GM12878 (cell line): ENCODE results near the gene ARSI. TPM values are rescaled to one million over a fixed set of nuclear protein-coding genes. Genes with fewer than 3 reads are reported as not detected.

Experiments
- ATAC-seq: fragments of 200-7000 bp; cut with Tn5 transposase; 3 replicates; pipeline ENCODE4 v1.9.1; 2020; ENCODE audit warnings: mild to moderate bottlenecking, moderate library complexity
- BruUV-seq: library from RNA; stranded (reverse); fragments of 400-500 nt; replicated peaks from 2 replicates; lab custom pipeline; 2021; lab: Mats Ljungman, UMichigan
- CTCF ChIA-PET: fragments of 300-600 bp; sonication (Branson Sonifier 250); formaldehyde crosslinking; extraction: SDS; loops from one replicate; lab custom pipeline; 2021; ENCODE audit warnings: inconsistent platforms; lab: Yijun Ruan, JAX
- POLR2A ChIA-PET: fragments of 350-600 bp; formaldehyde crosslinking; extraction: SDS; loops from one replicate; lab custom pipeline; 2021; ENCODE audit warnings: inconsistent platforms; lab: Charles Lee
- RAD21 ChIA-PET: fragments of 300-600 bp; sonication (Branson Sonifier 250); formaldehyde crosslinking; loops from one replicate; lab custom pipeline; 2023; ENCODE audit warnings: antibody characterized with exemption; ENCODE audit not compliant: unreplicated experiment; lab: Charles Lee
- SMC1A ChIA-PET: fragments of 300-600 bp; sonication (Branson Sonifier 250); formaldehyde crosslinking; loops from one replicate; lab custom pipeline; 2023; ENCODE audit not compliant: unreplicated experiment, uncharacterized antibody; lab: Charles Lee
- DNase-seq: peaks from one replicate; pipeline ENCODE4 v3.0.0-alpha.2; 2011; ENCODE audit warnings: low read depth, low spot score
- FAIRE-seq: peaks from 3 replicates; lab custom pipeline; 2011; peaks lifted over from hg19 to GRCh38; lab: Jason Lieb, UNC
- H2AFZ ChIP-seq: 2 replicates; pipeline ENCODE4 v1.6.0; 2011; ENCODE audit warnings: low read depth, low read length, control low read depth; ENCODE audit not compliant: control insufficient read depth
- H3K27ac ChIP-seq: 2 replicates; pipeline ENCODE4 v1.5.1; 2011; ENCODE audit warnings: control low read depth; ENCODE audit not compliant: control insufficient read depth, insufficient read depth
- H3K27me3 ChIP-seq, 2 experiments: replicated peaks in 1 of 2; 2 replicates each; pipeline versions ENCODE4 v1.6.0 to v1.6.1; 2011; ENCODE audit warnings: low read length in 1 of 2; ENCODE audit not compliant: control insufficient read depth in 2 of 2, insufficient read depth in 2 of 2
- H3K36me3 ChIP-seq, 2 experiments: 2 replicates each; pipeline ENCODE4 v1.5.1; 2011; ENCODE audit warnings: low read length in 1 of 2; ENCODE audit not compliant: control insufficient read depth in 2 of 2, insufficient read depth in 2 of 2
- H3K4me1 ChIP-seq: 2 replicates; pipeline ENCODE4 v1.6.1; 2011; ENCODE audit warnings: mild to moderate bottlenecking, low read length, moderate library complexity, mixed read lengths; ENCODE audit not compliant: control insufficient read depth, insufficient read depth
- H3K4me2 ChIP-seq: 2 replicates; pipeline ENCODE4 v1.6.0; 2011; ENCODE audit warnings: control low read depth; ENCODE audit not compliant: control insufficient read depth, insufficient read depth
- H3K4me3 ChIP-seq: fragments of 200-600 bp; sonication (generic); 2 replicates; pipeline ENCODE4 v1.5.1; 2016
- H3K79me2 ChIP-seq: 2 replicates; pipeline ENCODE4 v1.6.0; 2011; ENCODE audit warnings: low read length; ENCODE audit not compliant: control insufficient read depth, insufficient read depth
- H3K9ac ChIP-seq: 2 replicates; pipeline ENCODE4 v1.8.0; 2011; ENCODE audit warnings: low read length, control low read depth, mixed read lengths; ENCODE audit not compliant: control insufficient read depth, insufficient read depth
- H3K9me3 ChIP-seq: replicated peaks from 3 replicates; pipeline ENCODE4 v1.5.1; 2011; ENCODE audit warnings: mild to moderate bottlenecking, low read length; ENCODE audit not compliant: control insufficient read depth, insufficient read depth
- H4K20me1 ChIP-seq: 2 replicates; pipeline ENCODE4 v1.6.0; 2011; ENCODE audit not compliant: control insufficient read depth, insufficient read depth
- BMI1 ChIP-seq: fragments of 450-650 bp; IDR thresholded peaks from 2 replicates; pipeline ENCODE4 v1.6.1; 2016; ENCODE audit warnings: mild to moderate bottlenecking, moderate library complexity, borderline replicate concordance
- BRCA1 ChIP-seq: IDR thresholded peaks from 2 replicates; pipeline ENCODE4 v1.6.1; 2011; ENCODE audit warnings: low read depth, low read length, improper control_type of control experiment
- CHD1 ChIP-seq: IDR thresholded peaks from 2 replicates; pipeline ENCODE4 v1.6.1; 2012; ENCODE audit warnings: low read depth, low read length, improper control_type of control experiment
- FOXK2 ChIP-seq: fragments of 450-650 bp; IDR thresholded peaks from 2 replicates; pipeline ENCODE4 v1.6.1; 2017; ENCODE audit warnings: mild to moderate bottlenecking, moderate library complexity
- RAD21 ChIP-seq: IDR thresholded peaks from 2 replicates; pipeline ENCODE4 v1.6.1; 2011; ENCODE audit warnings: mild to moderate bottlenecking, low read depth, low read length, moderate library complexity; ENCODE audit not compliant: insufficient read depth
- RUNX3 ChIP-seq: IDR thresholded peaks from 2 replicates; pipeline ENCODE4 v1.6.1; 2012; ENCODE audit warnings: low read length, inconsistent platforms
- SPI1 ChIP-seq: IDR thresholded peaks from 2 replicates; pipeline ENCODE4 v1.6.1; 2011; ENCODE audit warnings: low read depth, mild to moderate bottlenecking, low read length, moderate library complexity, borderline replicate concordance; ENCODE audit not compliant: insufficient read depth
- STAT1 ChIP-seq: fragments of 450-650 bp; conservative IDR thresholded peaks from 2 replicates; pipeline ENCODE4 v1.6.1; 2014; ENCODE audit warnings: antibody characterized with exemption, mild to moderate bottlenecking
- SUZ12 ChIP-seq: fragments of 200-600 bp; sonication (generic); IDR thresholded peaks from one replicate; pipeline ENCODE4 v1.6.1; 2018; ENCODE audit warnings: antibody characterized with exemption, mild to moderate bottlenecking; ENCODE audit not compliant: unreplicated experiment
- YBX1 ChIP-seq: fragments of 450-650 bp; IDR thresholded peaks from 2 replicates; pipeline ENCODE4 v1.6.1; 2016; ENCODE audit warnings: antibody characterized with exemption
- ZNF384 ChIP-seq: IDR thresholded peaks from 2 replicates; pipeline ENCODE4 v1.6.1; 2012; ENCODE audit warnings: low read depth, mild to moderate bottlenecking, low read length, improper control_type of control experiment, borderline replicate concordance
- WGBS: methylation state at CpG from one replicate; pipeline ENCODE4 v1.1.6; 2016; ENCODE audit warnings: low lambda C conversion rate; ENCODE audit not compliant: insufficient replicate concordance, insufficient coverage; ENCODE audit errors: missing lambda C conversion rate; 5-methylcytosine and 5-hydroxymethylcytosine counted together
- in situ Hi-C: fragments of 300-500 bp; cut with MboI; formaldehyde crosslinking; loops from 9 replicates; pipeline ENCODE4 v1.14.3; 2018; ENCODE audit warnings: mixed read lengths
- intact Hi-C: fragments of 100-400 bp; cut with micrococcal nuclease; formaldehyde crosslinking; loops from one replicate; pipeline ENCODE4 v1.14.2; 2022; ENCODE audit not compliant: unreplicated experiment
- polyA plus RNA-seq, 11 experiments: library from polyadenylated mRNA; depleted of rRNA in 4 of 11; unstranded in 6 of 11; stranded (reverse) in 5 of 11; fragments of >200 nt; fragmentation: Nextera tagmentation in 4 of 11; fragmentation: Illumina TruSeq in 1 of 11; extraction: Ambion mirVana in 4 of 11; extraction: Trizol in 1 of 11; gene quantifications; 1 replicate in 1 of 11; 2 replicates in 10 of 11; pipeline versions ENCODE4 v1.2.1 to v1.2.3, GENCODE V29; 2011 to 2016; ENCODE audit warnings: inconsistent platforms in 2 of 11, missing spikeins in 2 of 11, low read depth in 1 of 11
- total RNA-seq, 4 experiments: library from RNA; depleted of rRNA in 3 of 4; stranded (reverse); fragments of >200 nt in 3 of 4; fragmentation: Illumina TruSeq in 1 of 4; extraction: Trizol in 1 of 4; gene quantifications; 2 replicates each; pipeline versions ENCODE4 v1.2.1 to v1.2.3, GENCODE V29; 2013 to 2021
- TF ChIP-seq, protein P1 (sequence below): fragments of 450-650 bp; IDR thresholded peaks from 2 replicates; pipeline ENCODE4 v1.6.1; 2017; ENCODE audit warnings: mild to moderate bottlenecking
- TF ChIP-seq, protein P2 (sequence below): fragments of 450-650 bp; IDR thresholded peaks from 2 replicates; pipeline ENCODE4 v1.6.1; 2017; ENCODE audit warnings: mild to moderate bottlenecking, moderate library complexity

Gene ARSI
- total and polyA plus RNA-seq, 10 of the 15 experiments (the other 5 are each of a cell fraction or from before 2014, with no cell fraction given), result not detected

DNA sequence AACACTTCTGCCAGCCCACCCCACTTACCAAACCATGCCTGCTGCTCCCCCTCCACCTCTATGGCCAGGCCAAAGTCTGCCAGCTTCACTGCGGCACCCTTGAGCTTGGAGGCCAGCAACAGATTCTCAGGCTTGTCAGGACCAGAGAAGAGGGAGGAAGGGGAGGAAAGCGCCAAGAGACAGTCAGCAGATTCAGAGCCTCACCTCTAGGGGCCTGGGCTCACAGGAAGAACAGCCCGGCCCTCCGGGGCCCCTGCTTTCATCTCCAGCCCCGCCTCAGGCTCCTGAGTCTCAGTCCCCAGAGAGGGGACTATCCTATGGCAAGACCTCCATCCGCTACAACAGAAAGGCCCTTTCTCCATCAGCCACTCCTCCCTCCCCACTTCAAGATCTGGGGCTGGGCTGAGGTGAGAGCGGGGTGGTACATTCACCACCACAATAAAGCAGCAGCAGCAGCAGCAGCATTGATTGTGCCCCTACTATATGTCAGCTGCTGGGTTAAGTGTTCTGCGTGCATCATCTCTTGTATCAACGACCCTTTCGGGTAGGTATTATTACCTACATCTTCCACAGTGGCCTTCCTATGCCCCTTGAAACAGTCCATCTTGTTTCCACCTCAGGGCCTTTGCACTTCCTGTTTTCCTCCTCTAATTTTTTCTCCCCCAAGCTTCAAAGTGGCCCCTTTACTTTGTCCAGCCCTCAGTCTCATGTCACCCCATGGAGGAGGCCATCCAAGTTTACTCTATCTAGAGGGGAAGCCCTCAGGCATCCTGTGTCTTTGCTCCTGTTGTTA, 49.1 kb downstream of the ARSI start:
- DNase-seq, result no peak
- WGBS, result 32% methylated on average over 10 of the region's 10 CpGs
- in situ Hi-C loops, result no loop called here

DNA sequence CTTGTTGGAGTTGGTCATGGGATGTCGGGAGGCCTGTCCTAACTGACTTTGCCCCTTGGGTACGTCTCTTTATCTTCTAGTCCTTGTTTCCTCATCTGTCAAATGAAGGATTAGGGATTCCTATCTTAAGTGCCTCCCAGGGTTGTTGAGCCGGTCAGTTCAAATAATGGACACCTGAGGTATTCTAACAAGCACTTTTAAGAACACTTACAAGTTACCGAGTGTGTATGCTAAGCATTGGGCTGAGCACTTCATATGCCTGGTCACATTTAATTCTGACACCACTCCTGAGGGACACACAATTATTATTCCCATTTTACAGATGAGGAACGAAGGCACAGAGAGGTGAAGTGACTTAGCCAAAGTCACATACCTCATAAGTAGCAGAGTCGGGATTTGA, 50.2 kb downstream of the ARSI start:
- intact Hi-C loops, result no loop called here
- SMC1A ChIA-PET, result no interaction called here
- FAIRE-seq (no peak), ATAC-seq (no peak), DNase-seq (no peak)
- no peaks in the 10 kb centered on the region for H3K36me3 ChIP-seq
- peaks cover 2% of the 10 kb centered on the region in 2 experiments for H3K27me3 ChIP-seq
- no peaks in the 10 kb centered on the region; the same call in 2 of the 3 replicates for H3K9me3 ChIP-seq
- 35% methylated on average over 6 of the region's 6 CpGs for WGBS
- no TSS peak for BruUV-seq
- no peaks in the 10 kb centered on the region for H3K4me1 ChIP-seq
- POLR2A ChIA-PET, result no interaction called here
- no peak overlapping the region for H3K27ac ChIP-seq
- no peak overlapping the region for H2AFZ ChIP-seq
- H3K9ac ChIP-seq, result no peak overlapping the region
- no peaks in the 10 kb centered on the region for H3K79me2 ChIP-seq
- no peak overlapping the region for H3K4me2 ChIP-seq
- no peaks in the 10 kb centered on the region for H4K20me1 ChIP-seq
- RAD21 ChIA-PET, result no interaction called here
- in situ Hi-C loops, result no loop called here
- CTCF ChIA-PET, result no interaction called here
- H3K4me3 ChIP-seq, result no peak overlapping the region
- no peak for TF ChIP-seq STAT1
- TF ChIP-seq CHD1, result no peak
- no peak for TF ChIP-seq RAD21
- TF ChIP-seq RUNX3, result no peak
- TF ChIP-seq YBX1, result no peak
- no peak for TF ChIP-seq BMI1
- TF ChIP-seq SUZ12, result no peak
- TF ChIP-seq, protein P1, sequence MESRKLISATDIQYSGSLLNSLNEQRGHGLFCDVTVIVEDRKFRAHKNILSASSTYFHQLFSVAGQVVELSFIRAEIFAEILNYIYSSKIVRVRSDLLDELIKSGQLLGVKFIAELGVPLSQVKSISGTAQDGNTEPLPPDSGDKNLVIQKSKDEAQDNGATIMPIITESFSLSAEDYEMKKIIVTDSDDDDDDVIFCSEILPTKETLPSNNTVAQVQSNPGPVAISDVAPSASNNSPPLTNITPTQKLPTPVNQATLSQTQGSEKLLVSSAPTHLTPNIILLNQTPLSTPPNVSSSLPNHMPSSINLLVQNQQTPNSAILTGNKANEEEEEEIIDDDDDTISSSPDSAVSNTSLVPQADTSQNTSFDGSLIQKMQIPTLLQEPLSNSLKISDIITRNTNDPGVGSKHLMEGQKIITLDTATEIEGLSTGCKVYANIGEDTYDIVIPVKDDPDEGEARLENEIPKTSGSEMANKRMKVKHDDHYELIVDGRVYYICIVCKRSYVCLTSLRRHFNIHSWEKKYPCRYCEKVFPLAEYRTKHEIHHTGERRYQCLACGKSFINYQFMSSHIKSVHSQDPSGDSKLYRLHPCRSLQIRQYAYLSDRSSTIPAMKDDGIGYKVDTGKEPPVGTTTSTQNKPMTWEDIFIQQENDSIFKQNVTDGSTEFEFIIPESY, result no peak
- TF ChIP-seq BRCA1, result no peak
- TF ChIP-seq, protein P2, sequence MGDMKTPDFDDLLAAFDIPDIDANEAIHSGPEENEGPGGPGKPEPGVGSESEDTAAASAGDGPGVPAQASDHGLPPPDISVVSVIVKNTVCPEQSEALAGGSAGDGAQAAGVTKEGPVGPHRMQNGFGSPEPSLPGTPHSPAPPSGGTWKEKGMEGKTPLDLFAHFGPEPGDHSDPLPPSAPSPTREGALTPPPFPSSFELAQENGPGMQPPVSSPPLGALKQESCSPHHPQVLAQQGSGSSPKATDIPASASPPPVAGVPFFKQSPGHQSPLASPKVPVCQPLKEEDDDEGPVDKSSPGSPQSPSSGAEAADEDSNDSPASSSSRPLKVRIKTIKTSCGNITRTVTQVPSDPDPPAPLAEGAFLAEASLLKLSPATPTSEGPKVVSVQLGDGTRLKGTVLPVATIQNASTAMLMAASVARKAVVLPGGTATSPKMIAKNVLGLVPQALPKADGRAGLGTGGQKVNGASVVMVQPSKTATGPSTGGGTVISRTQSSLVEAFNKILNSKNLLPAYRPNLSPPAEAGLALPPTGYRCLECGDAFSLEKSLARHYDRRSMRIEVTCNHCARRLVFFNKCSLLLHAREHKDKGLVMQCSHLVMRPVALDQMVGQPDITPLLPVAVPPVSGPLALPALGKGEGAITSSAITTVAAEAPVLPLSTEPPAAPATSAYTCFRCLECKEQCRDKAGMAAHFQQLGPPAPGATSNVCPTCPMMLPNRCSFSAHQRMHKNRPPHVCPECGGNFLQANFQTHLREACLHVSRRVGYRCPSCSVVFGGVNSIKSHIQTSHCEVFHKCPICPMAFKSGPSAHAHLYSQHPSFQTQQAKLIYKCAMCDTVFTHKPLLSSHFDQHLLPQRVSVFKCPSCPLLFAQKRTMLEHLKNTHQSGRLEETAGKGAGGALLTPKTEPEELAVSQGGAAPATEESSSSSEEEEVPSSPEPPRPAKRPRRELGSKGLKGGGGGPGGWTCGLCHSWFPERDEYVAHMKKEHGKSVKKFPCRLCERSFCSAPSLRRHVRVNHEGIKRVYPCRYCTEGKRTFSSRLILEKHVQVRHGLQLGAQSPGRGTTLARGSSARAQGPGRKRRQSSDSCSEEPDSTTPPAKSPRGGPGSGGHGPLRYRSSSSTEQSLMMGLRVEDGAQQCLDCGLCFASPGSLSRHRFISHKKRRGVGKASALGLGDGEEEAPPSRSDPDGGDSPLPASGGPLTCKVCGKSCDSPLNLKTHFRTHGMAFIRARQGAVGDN, result no peak
- no peak for TF ChIP-seq FOXK2

More for the DNA sequence above, 49.1 kb downstream of the ARSI start:
- Histone ChIP-seq H3K4me1 (no peaks in the 10 kb centered on the region), H3K9me3 (no peaks in the 10 kb centered on the region; the same call in 2 of the 3 replicates), H3K4me2 (no peak overlapping the region), H3K27ac (no peak overlapping the region), H3K36me3 (no peaks in the 10 kb centered on the region), H3K9ac (no peak overlapping the region), H3K4me3 (no peak overlapping the region), H2AFZ (no peak overlapping the region), H3K27me3 (peaks cover 2% of the 10 kb centered on the region in 2 experiments), H4K20me1 (no peaks in the 10 kb centered on the region), H3K79me2 (no peaks in the 10 kb centered on the region)
- ChIA-PET RAD21 (no interaction called here), CTCF (no interaction called here), SMC1A (no interaction called here), POLR2A (no interaction called here)
- intact Hi-C loops, result no loop called here
- FAIRE-seq, result no peak
- TF ChIP-seq ZNF384 (no peak), SPI1 (peak; percentile 25; the same call in 1 of the 2 replicates)
- no TSS peak for BruUV-seq
- peak; percentile 64 for ATAC-seq
